Inferior parietal cortex (tissue), 1 donor: ENCODE results near the gene BCAS3.

Source experiments
- DNase-seq: peaks from one replicate; pipeline ENCODE4 v3.0.0-alpha.2; 2016; ENCODE audit errors: extremely low spot score

Gene BCAS3

DNA sequence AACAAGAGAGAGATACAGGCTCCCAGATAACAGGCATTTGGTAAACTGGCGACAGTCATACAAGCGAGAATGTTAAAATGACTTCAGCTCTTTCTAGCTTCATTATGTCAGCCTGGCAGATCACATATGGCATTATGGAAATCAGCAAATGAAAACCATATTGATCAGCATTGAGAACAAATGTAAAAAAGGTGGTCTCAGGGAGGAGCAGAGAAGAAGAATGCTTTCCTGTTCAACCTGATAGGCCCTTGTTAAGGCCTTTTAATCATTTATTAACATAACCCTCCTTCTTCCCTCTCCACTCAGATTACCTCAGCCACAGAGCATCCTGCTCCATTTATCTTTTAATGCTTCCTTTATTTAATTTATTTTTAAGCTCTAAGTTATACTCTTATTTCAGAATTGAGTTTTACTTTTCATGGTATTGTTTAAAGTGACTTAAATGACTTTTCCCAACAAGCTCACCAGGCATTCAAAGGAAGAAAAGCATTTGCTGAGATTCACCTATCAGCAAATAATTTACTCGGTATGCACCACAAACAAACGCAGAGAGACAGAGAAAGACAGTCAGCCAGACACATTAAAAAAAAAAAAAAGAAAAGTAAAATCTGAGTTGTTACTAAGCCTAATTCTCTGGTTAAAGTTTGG lies 478.1 kb downstream of the BCAS3 start:
- DNase-seq = no peak

DNA sequence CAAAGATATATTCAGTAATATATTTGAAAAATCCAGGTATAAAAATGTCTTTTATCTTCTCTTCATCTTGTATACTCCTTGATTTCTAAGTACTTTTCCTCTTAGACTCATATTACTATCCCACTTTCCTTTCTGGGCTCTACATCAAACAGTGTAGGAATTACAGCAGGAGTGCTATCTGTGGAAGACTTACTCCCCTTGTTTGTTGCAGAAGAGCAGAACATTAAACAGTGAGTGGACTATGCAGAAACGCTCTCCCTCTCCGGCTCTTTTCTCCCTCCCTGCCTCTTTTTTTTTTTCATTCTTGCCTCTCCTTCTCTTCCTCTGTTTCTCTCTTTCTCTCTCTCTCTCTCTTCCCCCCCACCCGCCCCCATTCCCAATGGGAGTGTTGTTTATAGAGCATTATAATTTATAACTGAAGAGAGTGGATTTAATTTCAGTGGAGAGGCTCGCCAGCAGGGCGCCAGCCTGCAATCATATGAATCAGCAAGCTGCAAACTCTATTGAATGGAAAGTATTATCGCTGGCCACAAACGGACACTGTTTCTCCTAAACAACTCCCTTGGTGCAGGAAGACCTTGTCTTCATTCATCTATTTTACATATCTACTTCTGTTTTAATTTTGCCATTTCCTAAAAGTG lies 479.7 kb downstream of the BCAS3 start:
- peak; percentile 50 for DNase-seq

DNA sequence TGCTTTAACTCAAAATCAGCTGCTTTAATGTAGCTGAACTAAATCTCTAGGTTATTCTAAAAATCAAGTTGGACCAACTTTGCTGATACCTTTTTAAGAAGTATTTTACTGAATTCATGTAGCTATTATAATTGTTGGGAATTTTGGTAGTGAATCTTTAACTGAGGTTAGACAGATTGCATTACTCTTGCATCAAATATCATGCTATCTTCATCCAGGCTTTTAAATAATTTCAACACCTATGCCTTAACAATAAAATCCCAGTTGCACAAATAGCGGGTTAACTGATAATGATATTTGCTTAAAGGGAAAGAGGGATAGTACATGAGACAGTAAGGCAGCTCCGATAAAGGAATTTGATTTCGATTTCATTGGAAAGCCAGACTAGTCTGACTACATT lies 480.7 kb downstream of the BCAS3 start:
- DNase-seq = no peak

DNA sequence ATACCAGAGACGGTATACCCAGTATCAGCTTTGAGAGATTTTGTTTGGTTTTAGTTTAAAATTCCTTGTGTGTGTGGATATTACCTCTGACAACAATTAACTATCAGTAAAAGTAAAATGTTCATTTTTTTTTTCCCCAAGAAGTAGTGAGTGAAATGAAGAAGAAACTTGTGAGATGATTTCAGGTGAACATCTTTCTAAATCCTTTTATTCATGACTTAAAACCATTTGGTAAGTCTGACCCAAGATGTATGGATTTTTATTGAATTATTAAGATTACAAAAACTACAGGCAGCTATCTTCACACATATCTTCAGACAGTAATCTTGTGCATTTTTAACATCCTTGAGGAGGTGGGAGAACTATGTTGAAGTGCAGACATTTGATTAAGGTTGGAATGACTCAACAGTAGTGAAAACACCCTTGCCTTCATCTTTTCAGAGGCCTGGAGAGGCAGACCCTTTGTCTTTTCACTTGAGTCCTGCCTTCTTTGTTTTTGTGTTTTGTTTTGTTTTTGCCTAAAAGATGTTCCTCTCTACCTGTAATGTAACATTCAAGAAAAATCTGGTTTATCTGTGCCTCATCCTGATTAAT lies 481.7 kb downstream of the BCAS3 start:
- DNase-seq = no peak

DNA sequence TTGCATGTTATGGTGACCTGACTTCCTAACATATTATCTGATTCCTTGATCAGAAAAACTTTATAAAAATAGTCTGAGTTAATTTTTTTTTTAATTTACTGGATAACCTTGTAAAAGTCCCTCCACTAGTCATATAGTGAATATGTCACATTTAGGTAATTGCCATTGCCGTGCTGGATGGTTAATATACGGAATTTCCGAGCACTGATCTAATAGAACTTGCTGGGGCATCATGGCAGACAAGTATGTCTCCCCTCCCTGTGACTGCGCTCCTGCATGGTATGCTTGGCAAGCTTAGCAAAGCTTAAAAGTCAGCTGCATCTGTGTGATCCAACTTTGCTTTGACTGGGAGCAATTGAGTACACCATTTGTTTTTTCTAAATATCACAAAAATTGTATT lies 482.6 kb downstream of the BCAS3 start:
- no peak for DNase-seq

DNA sequence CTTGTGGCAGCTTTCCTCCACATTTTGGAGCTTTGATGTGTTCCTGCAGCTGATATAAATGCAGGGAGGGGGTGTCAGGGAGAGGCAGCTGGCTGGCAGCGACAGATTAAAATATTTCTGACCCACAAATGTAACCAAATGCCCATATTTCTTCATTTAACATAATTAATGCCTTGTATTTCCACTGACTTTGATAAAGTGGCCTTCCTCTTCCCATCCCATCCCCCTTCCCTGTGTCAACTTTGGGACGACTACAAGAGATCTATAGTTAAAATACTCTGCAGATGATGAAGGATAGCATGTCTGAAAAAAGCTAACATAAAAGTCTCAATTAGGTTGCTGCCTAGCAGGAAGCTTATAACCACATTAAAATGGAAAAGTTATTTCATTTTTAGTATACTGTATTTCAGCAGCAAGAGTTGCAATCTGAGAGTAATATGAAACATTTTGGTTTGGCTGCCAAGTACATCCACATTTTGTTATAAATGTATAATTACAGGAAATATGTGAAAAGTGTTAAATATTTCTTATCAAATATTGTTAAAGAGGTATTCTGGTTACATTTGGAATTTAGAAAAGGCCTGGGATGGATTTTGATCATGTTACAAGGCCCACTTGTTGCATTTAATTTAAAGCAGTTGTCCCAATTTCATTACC lies 483.3 kb downstream of the BCAS3 start:
- DNase-seq = no peak

DNA sequence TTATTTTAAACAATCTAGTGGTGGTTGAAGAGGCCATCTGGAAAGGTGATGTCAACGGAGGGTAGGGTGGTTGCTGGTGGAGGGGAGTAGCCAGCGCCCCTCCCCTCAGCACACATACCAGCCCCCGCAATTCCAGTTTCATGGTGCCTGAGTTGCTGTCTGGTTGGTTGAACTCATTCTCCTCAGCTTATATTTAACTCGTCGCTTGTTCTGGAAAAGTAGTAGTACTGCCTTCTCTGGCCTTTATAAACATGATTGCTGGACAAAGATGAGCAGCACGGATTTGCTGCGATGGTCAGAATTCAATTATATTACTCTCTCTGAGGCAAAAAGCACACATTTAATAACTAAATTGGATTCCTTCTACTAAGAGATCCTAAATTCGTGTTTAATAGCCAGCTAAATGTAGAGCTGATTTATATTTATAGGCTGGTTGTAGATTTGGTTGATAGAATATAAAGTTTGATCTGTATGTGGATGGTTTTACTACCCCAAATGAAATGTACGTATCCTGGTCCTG lies 484.0 kb downstream of the BCAS3 start:
- DNase-seq = no peak

DNA sequence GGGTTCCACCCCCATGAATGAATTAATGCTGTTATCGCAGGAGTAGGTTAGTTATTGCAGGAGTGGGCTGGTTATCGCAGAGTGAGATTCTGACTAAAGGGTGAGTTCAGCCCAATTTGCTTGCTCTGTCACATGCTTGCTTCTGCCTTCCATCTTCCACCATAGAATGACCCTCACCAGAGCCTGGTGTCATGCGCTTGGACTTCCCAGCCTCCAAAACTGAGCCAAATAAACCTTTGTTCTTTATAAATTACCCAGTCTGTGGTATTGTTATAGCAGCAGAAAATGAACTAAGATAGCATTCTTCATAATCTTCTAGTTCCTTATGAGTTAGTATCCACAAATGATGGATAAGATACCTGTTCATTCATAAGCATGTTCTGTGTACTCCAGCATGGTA lies 486.9 kb downstream of the BCAS3 start:
- DNase-seq = no peak

DNA sequence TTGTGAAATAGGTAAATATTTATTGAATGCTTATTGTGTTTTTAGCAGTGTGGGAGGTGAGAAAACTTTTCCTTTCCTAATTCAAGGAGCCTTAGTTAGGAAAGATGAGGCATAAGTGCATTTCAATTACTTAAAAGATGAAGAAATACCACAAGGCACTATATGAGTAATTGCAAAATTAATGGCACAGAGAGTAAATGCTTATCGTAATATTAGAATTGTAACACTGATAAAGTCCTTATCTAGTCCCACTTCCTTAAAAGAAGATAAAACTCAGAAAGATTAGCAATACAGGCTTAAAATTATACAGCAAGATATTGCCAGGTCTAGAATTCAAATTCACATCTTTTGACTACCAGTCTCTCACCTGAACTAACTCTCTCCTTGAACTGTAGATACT lies 489.4 kb downstream of the BCAS3 start:
- DNase-seq = no peak

DNA sequence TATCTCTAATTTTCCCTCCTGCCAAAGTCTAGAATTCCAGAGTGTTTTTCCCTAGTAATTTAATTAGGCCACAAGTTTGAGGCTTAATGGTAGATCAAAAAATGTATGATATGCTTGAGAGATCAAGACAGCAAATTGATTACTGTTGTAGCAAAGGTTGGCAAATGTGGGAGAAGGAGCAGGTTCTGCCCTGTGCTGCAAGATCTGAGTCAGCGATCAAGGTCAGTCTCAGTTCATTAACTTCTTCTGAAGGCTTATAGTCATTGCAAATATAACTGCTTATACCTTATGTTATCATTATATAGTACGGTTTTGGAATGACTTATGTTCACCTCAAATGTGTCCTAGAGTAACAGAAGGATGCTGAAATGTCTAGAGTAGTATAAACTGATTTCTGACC lies 490.9 kb downstream of the BCAS3 start:
- DNase-seq = no peak

DNA sequence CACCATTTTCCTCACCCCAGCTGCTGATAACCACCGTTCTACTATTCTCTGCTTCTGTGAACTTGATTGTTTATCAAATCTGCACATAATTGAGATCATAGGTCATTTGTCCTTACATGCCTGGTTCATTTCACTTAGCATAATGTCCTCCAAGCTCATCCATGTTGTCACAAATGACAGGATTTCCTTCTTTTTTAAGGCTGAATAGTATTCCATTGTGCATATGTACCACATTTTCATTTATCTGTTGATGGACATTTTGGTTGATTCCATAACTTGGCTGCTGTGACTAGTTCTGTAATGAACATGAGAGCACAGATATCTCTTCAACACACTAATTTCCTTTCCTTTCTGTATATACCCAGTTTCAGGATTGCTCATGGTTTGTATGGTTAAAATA lies 496.7 kb downstream of the BCAS3 start:
- no peak for DNase-seq

DNA sequence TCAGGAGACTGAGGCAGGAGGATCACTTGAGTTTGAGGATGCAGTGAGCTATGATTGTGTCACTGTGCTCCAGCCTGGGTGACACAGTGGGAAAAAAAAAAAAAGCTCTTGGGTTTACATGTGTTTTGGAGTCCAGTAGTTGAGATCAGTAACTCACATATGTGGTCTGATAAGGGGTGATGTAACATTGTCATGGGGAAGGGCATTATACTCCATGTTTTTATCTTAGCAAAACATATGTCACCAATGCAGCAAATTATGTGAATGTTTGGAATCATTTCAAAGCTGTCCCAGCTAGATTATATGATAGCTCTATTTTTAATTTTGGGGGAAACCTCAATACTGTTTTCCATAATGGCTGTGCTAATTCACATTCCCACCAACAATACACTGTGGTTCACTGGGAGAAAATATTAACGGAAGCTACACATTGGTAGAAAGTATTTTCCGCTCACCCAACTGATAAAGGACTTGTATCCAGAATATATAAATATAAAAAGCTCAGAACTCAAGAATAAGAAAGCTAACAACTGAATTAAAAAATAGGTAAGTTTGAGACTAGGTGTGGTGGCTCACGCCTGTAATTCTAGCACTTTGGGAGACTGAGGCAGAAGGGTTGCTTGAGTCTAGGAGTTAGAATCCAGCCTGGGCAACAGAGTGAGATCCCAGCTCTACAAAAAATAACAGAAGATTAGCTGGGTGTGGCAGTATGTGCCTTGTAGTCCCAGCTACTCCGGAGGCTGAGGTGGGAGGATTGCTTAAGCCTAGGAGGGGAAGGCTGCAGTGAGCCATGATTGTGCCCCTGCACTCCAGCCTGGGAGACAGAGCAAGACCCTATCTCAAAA lies 497.9 kb downstream of the BCAS3 start:
- no peak for DNase-seq

DNA sequence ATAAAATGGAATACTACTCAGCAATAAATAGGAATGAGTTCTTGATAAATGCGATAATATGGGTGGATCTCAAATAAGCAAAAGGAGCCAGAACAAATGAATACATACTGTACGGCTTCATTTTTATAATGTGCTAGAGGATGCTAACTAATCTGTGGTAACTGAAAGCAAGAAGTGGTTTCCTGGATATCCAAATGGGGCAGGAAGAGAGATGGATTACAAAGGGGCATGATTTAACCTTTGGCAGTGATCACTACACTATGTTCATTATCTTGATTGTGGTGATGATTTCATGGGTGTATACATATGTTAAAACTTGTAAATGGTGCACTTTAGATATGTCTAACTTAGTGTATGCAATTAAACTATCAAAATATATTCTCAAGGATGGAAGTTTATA lies 499.7 kb downstream of the BCAS3 start:
- DNase-seq = no peak

DNA sequence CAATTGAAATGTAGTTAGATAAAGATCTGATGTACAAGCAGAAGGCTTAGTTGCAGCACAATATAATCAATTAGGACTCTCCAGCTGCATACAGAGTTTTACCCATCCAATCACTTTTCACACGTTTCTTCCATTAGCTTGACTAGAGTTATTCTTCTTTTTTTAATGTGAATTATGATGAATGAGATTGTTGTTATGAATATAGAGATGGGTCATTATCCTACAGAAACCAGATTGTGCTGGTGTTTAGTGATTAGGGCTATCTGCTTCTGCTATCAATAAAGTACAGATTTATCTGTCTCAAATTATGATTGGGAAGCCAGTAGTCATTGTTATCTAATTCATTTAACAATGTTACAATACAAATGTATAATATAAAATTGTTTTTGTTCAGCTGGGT lies 500.6 kb downstream of the BCAS3 start:
- no peak for DNase-seq

DNA sequence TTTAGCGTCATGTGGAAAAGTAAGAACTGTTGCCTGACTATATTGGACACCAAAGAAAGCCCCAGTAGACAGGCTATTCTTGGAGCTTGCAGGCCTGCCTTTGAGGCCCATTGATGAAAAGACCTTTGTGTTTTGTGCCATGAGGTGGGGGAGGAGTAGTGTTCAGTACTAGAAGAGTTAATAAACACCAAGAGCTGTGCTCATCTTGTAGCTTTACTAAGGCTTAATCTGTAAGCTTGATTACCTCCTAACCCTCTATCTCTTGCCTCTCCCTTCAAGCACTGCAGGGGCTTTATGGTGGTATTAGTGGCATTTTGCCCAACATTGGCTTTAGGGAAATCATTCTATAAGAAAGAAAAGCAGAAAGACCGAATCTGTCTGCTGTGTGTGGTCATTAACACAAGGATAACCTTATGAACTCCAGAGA lies 501.7 kb downstream of the BCAS3 start:
- DNase-seq = no peak

DNA sequence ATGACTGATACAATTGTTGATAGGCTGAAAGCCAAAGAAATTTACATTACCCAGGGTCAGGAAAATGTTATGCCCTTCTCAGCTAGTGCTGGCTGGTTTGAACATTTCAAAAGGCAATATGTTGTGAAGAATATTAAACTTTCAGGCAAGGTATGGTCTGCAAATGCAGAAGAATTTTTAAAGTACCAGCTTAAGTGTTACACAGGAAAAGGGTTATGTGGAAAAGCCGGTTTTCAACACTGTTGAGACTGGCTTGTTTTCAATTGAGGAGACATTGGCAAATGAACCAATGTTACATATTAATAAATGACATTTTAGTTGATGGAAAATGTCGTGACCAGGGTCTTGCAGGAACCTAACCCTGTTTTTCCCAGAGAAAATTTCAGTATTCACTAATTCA lies 506.1 kb downstream of the BCAS3 start:
- DNase-seq = no peak

DNA sequence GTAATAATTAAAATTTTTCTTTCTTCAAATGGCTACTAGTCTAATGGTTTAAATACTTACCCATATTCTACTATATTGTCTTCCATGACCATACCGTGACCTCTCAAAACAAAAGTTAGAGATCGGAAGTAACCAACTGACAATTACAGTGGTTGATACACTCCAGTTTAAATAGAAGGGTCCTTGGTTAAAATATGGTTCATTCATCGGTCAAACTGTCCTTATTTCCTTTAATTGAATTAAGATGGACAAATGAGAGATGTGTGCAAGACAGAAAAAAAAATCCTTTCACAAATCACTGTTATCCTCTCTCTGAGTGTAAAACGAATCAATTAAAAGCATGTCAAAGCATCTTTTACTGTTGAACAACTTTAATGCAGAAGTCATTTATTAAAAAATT lies 507.7 kb downstream of the BCAS3 start:
- no peak for DNase-seq

DNA sequence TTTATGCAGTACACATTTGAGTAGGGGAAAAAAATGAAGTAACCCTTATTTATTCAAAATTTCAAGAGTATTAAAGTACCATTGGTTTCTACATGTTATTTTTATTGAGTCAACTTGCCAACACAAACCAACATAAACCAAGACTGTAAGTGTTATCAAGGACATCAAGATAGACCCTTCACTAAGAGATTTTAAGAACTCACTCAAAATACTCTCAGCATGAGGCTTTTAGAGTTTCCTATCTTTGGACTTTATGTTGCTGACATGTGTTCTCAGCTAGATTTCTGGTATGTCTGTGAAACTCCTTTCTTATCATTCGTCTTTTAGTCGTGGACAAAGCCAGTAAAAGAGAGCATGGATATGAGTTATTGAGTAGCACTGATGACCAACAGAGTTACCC lies 509.4 kb downstream of the BCAS3 start:
- DNase-seq = no peak

DNA sequence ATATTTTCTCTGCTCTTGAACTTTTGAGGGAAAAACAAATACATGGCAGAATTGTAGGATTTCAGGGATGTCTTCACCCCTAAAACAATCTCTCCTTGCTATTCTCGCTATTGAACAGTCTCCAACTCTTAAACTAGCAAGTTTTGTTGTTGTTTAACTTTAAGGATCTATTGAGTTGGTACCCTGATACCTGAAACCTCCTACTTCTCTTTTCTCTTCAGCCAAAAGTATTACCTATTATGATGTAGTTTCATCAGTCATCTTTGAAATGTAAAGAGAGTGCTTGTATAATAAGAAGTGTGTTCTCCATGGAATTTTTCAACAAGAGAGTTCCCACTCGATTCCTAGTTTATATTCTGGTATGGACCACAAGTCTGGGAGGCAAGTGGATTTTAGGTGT lies 510.4 kb downstream of the BCAS3 start:
- no peak for DNase-seq

DNA sequence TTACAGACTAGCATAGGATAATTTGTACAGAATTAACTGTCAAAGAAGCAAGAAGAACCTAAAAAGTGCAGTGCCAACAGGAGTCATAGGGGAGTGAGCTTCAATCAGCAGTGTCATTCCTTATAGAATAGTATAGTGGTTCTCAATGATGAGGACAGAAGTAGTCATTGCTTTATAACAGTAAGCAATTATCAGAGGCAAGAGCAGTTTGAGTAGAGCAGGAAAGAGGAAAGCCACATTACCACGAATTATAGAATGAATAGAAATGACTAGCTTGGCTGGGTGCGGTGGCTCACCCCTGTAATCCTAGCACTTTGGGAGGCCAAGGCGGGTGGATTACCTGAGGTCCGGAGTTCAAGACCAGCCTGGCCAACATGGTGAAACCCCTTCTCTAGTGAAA lies 512.3 kb downstream of the BCAS3 start:
- DNase-seq = no peak

DNA sequence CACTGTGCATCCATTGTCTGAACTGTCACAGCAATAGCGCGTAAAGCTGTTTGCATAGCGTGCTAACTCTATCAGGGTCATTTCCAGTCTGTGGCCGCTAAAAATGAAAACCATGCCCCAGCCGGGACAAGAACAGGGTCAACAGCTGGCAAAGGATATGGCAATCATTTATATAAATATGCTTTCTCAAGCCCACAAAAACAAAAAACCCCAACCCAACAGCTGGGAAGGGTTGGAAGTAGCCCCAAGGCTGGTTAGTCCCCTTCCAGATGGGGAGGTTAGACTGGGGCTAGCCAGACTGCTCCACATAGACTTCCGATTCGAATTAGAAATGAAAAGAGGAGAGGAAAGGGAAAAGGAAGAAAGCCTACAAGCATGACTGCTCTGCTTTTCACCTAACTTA lies 518.7 kb downstream of the BCAS3 start:
- DNase-seq = no peak

DNA sequence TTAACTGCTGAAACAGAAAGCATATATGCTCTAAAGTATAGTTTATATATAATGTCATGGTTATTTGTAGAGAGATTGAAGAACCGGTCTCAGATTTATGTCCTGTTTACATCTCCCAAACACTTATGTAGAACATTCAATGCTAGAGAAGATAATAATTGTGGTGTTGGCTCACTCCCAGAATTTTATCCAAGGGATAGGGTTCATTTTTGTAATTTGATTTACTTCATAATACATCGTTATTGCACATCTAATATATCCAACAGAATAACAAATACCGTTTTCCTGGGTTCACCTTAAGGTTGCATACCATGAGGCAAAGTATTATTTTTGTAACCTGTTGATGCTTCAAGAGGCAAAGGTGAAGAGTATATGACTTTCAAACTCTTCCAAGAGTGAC lies 519.1 kb downstream of the BCAS3 start:
- no peak for DNase-seq
